Measurements from ENCODE around the gene PRADC1.

Gene PRADC1

GRCh38 chr2:73223821-73224220, 9.2 kb downstream of the PRADC1 start:
- peaks cover 3% of the 10 kb centered on the region for H3K9me3 ChIP-seq (ENCODE audit: insufficient read depth, low read depth, low read length)
- no peak overlapping the region for H2BK120ac ChIP-seq (ENCODE audit: insufficient read depth, low read length, poor library complexity)
- no peak overlapping the region for H4K8ac ChIP-seq (ENCODE audit: low read depth, low read length)
- no peak overlapping the region for H3K4me3 ChIP-seq (ENCODE audit: low read depth, low read length)
- no peak overlapping the region for H2BK12ac ChIP-seq (ENCODE audit: low read length)
- no peak overlapping the region for H3K27ac ChIP-seq (ENCODE audit: low read depth, low read length)
- no peaks in the 10 kb centered on the region for H3K79me1 ChIP-seq (ENCODE audit: low read length)
- H2AK5ac ChIP-seq (ENCODE audit: low read length), result no peak overlapping the region
- H3K9ac ChIP-seq (ENCODE audit: low read length), result no peak overlapping the region
- H3K27me3 ChIP-seq (ENCODE audit: insufficient read depth, low read length), result no peaks in the 10 kb centered on the region
- no peak overlapping the region for H4K91ac ChIP-seq (ENCODE audit: low read depth, low read length)
- H2AFZ ChIP-seq (ENCODE audit: insufficient read depth, low read length, poor library complexity), result no peak overlapping the region
- no peak for DNase-seq
- no peak overlapping the region for H4K12ac ChIP-seq (ENCODE audit: low read depth, low read length)
- WGBS (ENCODE audit: extremely low coverage, insufficient coverage, insufficient read length), result no CpG with 5 or more reads among the region's 4 CpGs
- no peaks in the 10 kb centered on the region for H3K79me2 ChIP-seq (ENCODE audit: control insufficient read depth, insufficient read depth, low read length, poor library complexity)
- no peak overlapping the region for H2BK5ac ChIP-seq (ENCODE audit: low read depth, low read length, poor library complexity)
- H3K4me2 ChIP-seq (ENCODE audit: low read length), result no peak overlapping the region
- H3K14ac ChIP-seq (ENCODE audit: low read length), result no peak overlapping the region
- H3K4me1 ChIP-seq (ENCODE audit: control insufficient read depth in 1 of 2, insufficient read depth in 2 of 2, low read length in 2 of 2), result peaks cover 0 to 2% of the 10 kb centered on the region in 2 experiments
- H3K18ac ChIP-seq (ENCODE audit: low read length), result no peak overlapping the region
- peaks cover 39 to 67% of the 10 kb centered on the region in 2 experiments for H3K36me3 ChIP-seq (ENCODE audit: control insufficient read depth in 1 of 2, insufficient read depth in 2 of 2, low read length in 2 of 2)
- H3K23ac ChIP-seq (ENCODE audit: low read length), result no peak overlapping the region
- no peak overlapping the region for H3K4ac ChIP-seq (ENCODE audit: low read depth, low read length)

DNA sequence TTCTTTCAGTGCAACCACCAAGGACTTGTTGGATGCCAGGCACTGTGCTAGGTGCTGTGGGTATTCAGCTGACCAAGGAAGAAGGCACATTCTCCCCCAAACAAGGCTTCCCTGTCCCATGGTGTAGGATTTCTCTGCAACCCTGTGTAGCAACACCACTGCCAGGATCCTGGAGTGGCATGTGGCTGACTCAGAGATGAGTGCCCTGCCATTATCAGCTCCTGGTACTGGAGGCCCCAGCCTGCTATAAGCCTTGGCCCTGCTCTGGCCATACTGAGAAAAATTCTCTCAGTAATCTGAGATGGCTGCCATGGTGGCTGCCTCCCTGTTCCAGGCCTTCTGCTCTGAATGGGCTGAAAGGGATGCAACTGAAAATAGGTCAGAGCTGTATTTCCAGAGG, 14.7 kb downstream of the PRADC1 start:
- Histone ChIP-seq H3K4ac (ENCODE audit: low read depth, low read length) (no peak overlapping the region), H3K14ac (ENCODE audit: low read length) (no peak overlapping the region), H4K12ac (ENCODE audit: low read depth, low read length) (no peak overlapping the region), H3K4me1 (ENCODE audit: control insufficient read depth in 1 of 2, insufficient read depth in 2 of 2, low read length in 2 of 2) (peaks cover 0 to 7% of the 10 kb centered on the region in 2 experiments), H3K27ac (ENCODE audit: low read depth, low read length) (no peak overlapping the region), H2AK5ac (ENCODE audit: low read length) (no peak overlapping the region), H3K4me2 (ENCODE audit: low read length) (no peak overlapping the region), H4K8ac (ENCODE audit: low read depth, low read length) (no peak overlapping the region), H3K79me1 (ENCODE audit: low read length) (peaks cover 5% of the 10 kb centered on the region), H2AFZ (ENCODE audit: insufficient read depth, low read length, poor library complexity) (no peak overlapping the region), H2BK12ac (ENCODE audit: low read length) (no peak overlapping the region), H3K18ac (ENCODE audit: low read length) (no peak overlapping the region), H3K9ac (ENCODE audit: low read length) (no peak overlapping the region), H4K91ac (ENCODE audit: low read depth, low read length) (no peak overlapping the region), H2BK120ac (ENCODE audit: insufficient read depth, low read length, poor library complexity) (no peak overlapping the region), H3K36me3 (ENCODE audit: control insufficient read depth in 1 of 2, insufficient read depth in 2 of 2, low read length in 2 of 2) (peaks cover 14 to 25% of the 10 kb centered on the region in 2 experiments), H3K79me2 (ENCODE audit: control insufficient read depth, insufficient read depth, low read length, poor library complexity) (peaks cover 5% of the 10 kb centered on the region), H3K23ac (ENCODE audit: low read length) (no peak overlapping the region), H3K4me3 (ENCODE audit: low read depth, low read length) (no peak overlapping the region), H2BK5ac (ENCODE audit: low read depth, low read length, poor library complexity) (no peak overlapping the region), H3K27me3 (ENCODE audit: insufficient read depth, low read length) (no peaks in the 10 kb centered on the region), H3K9me3 (ENCODE audit: insufficient read depth, low read depth, low read length) (no peaks in the 10 kb centered on the region)
- peak in 1 of 2 donors; percentile 25 for DNase-seq

GRCh38 chr2:73217826-73218225, 15.2 kb downstream of the PRADC1 start:
- no peak for DNase-seq
- Histone ChIP-seq H4K8ac (ENCODE audit: low read depth, low read length) (no peak overlapping the region), H3K18ac (ENCODE audit: low read length) (no peak overlapping the region), H3K23ac (ENCODE audit: low read length) (no peak overlapping the region), H3K79me2 (ENCODE audit: control insufficient read depth, insufficient read depth, low read length, poor library complexity) (peaks cover 5% of the 10 kb centered on the region), H3K4me2 (ENCODE audit: low read length) (no peak overlapping the region), H3K14ac (ENCODE audit: low read length) (no peak overlapping the region), H3K36me3 (ENCODE audit: control insufficient read depth in 1 of 2, insufficient read depth in 2 of 2, low read length in 2 of 2) (peaks cover 11 to 21% of the 10 kb centered on the region in 2 experiments), H3K4me1 (ENCODE audit: control insufficient read depth in 1 of 2, insufficient read depth in 2 of 2, low read length in 2 of 2) (peaks cover 0 to 7% of the 10 kb centered on the region in 2 experiments), H4K91ac (ENCODE audit: low read depth, low read length) (no peak overlapping the region), H4K12ac (ENCODE audit: low read depth, low read length) (no peak overlapping the region), H2BK12ac (ENCODE audit: low read length) (no peak overlapping the region), H3K27me3 (ENCODE audit: insufficient read depth, low read length) (no peaks in the 10 kb centered on the region), H2AFZ (ENCODE audit: insufficient read depth, low read length, poor library complexity) (no peak overlapping the region), H3K79me1 (ENCODE audit: low read length) (peaks cover 5% of the 10 kb centered on the region), H3K4me3 (ENCODE audit: low read depth, low read length) (no peak overlapping the region), H2AK5ac (ENCODE audit: low read length) (no peak overlapping the region), H3K9ac (ENCODE audit: low read length) (no peak overlapping the region), H2BK120ac (ENCODE audit: insufficient read depth, low read length, poor library complexity) (no peak overlapping the region), H3K27ac (ENCODE audit: low read depth, low read length) (no peak overlapping the region), H3K4ac (ENCODE audit: low read depth, low read length) (no peak overlapping the region), H2BK5ac (ENCODE audit: low read depth, low read length, poor library complexity) (no peak overlapping the region), H3K9me3 (ENCODE audit: insufficient read depth, low read depth, low read length) (no peaks in the 10 kb centered on the region)
- no CpG with 5 or more reads among the region's 2 CpGs for WGBS (ENCODE audit: extremely low coverage, insufficient coverage, insufficient read length)

DNA sequence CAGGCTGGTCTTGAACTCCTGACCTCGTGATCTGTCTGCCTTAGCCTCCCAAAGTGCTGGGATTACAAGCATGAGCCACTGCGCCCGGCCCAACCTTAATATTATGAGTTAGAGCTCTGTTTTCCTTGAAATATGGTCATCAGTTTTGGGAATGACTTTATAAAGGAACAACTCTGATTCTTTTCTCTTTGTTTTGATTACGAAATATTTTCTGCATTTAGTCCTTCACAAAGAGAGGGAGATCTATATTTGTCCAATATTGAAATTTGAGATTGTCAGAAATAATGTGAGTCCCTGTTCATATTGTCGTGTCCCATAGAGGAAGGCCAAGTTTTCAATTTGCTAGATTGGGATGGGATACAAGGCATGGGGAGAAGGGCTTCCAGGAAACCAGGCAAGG, 15.9 kb downstream of the PRADC1 start:
- H3K36me3 ChIP-seq (ENCODE audit: control insufficient read depth in 1 of 2, insufficient read depth in 2 of 2, low read length in 2 of 2), result peaks cover 6 to 15% of the 10 kb centered on the region in 2 experiments
- H3K4me3 ChIP-seq (ENCODE audit: low read depth, low read length), result no peak overlapping the region
- H2AK5ac ChIP-seq (ENCODE audit: low read length), result no peak overlapping the region
- H3K4me1 ChIP-seq (ENCODE audit: control insufficient read depth in 1 of 2, insufficient read depth in 2 of 2, low read length in 2 of 2), result peaks cover 0 to 7% of the 10 kb centered on the region in 2 experiments
- H3K9ac ChIP-seq (ENCODE audit: low read length), result no peak overlapping the region
- WGBS (ENCODE audit: extremely low coverage, insufficient coverage, insufficient read length), result no CpG with 5 or more reads among the region's 5 CpGs
- peaks cover 5% of the 10 kb centered on the region for H3K79me1 ChIP-seq (ENCODE audit: low read length)
- peaks cover 5% of the 10 kb centered on the region for H3K79me2 ChIP-seq (ENCODE audit: control insufficient read depth, insufficient read depth, low read length, poor library complexity)
- no peak overlapping the region for H4K8ac ChIP-seq (ENCODE audit: low read depth, low read length)
- no peak overlapping the region for H3K14ac ChIP-seq (ENCODE audit: low read length)
- DNase-seq, result no peak
- no peak overlapping the region for H3K18ac ChIP-seq (ENCODE audit: low read length)
- H4K12ac ChIP-seq (ENCODE audit: low read depth, low read length), result no peak overlapping the region
- no peak overlapping the region for H3K23ac ChIP-seq (ENCODE audit: low read length)
- H3K4me2 ChIP-seq (ENCODE audit: low read length), result no peak overlapping the region
- no peaks in the 10 kb centered on the region for H3K9me3 ChIP-seq (ENCODE audit: insufficient read depth, low read depth, low read length)
- H4K91ac ChIP-seq (ENCODE audit: low read depth, low read length), result no peak overlapping the region
- H2AFZ ChIP-seq (ENCODE audit: insufficient read depth, low read length, poor library complexity), result no peak overlapping the region
- no peak overlapping the region for H2BK12ac ChIP-seq (ENCODE audit: low read length)
- no peak overlapping the region for H2BK120ac ChIP-seq (ENCODE audit: insufficient read depth, low read length, poor library complexity)
- H3K27me3 ChIP-seq (ENCODE audit: insufficient read depth, low read length), result no peaks in the 10 kb centered on the region
- H3K4ac ChIP-seq (ENCODE audit: low read depth, low read length), result no peak overlapping the region
- H2BK5ac ChIP-seq (ENCODE audit: low read depth, low read length, poor library complexity), result no peak overlapping the region
- no peak overlapping the region for H3K27ac ChIP-seq (ENCODE audit: low read depth, low read length)
